HCT116 (cell line): ENCODE measurements around the gene FABP1. TPM values are rescaled to one million over a fixed set of nuclear protein-coding genes. Genes with fewer than 3 reads are reported as not detected.

Experiments used
- ATAC-seq: fragments of 200-7000 bp; cut with Tn5 transposase; 2 replicates; pipeline ENCODE4 v1.9.1; 2020; ENCODE audit warnings: mild to moderate bottlenecking, moderate library complexity
- BruUV-seq: library from RNA; stranded (reverse); fragments of 400-500 nt; replicated peaks from 2 replicates; lab custom pipeline; 2021; lab: Mats Ljungman, UMichigan
- CTCF ChIA-PET: fragments of 300-600 bp; sonication (Branson Sonifier 250); formaldehyde crosslinking; loops from one replicate; lab custom pipeline; 2021; ENCODE audit warnings: antibody characterized with exemption; lab: Charles Lee
- POLR2A ChIA-PET: fragments of 300-600, 350-600 bp; sonication (Branson Sonifier 250); formaldehyde crosslinking; loops from one replicate; lab custom pipeline; 2021; ENCODE audit warnings: antibody characterized with exemption; lab: Charles Lee
- RAD21 ChIA-PET, 2 experiments: fragments of 300-600 bp; sonication (Branson Sonifier 250); formaldehyde crosslinking; loops; one replicate each; lab custom pipeline; 2023; ENCODE audit warnings: low total read pairs in 2 of 2; ENCODE audit not compliant: uncharacterized antibody in 2 of 2, unreplicated experiment in 2 of 2, low non-redundant PET in 1 of 2; lab: Charles Lee
- DNase-seq: peaks from one replicate; pipeline ENCODE4 v3.0.0-alpha.2; 2010; ENCODE audit warnings: low read depth, low spot score
- H2AFZ ChIP-seq: fragments of 200-600 bp; shearing (Covaris generic), sonication (generic); 2 replicates; pipeline ENCODE4 v1.6.1; 2017; ENCODE audit warnings: low read depth, mixed run types, mixed read lengths, antibody characterized with exemption, low read length; ENCODE audit not compliant: poor library complexity, severe bottlenecking
- H3K27ac ChIP-seq: 2 replicates; pipeline ENCODE4 v1.5.1; 2012; ENCODE audit warnings: low read depth, low read length
- H3K27me3 ChIP-seq: fragments of 200-600 bp; sonication (generic); 2 replicates; pipeline ENCODE4 v1.6.1; 2016; ENCODE audit warnings: mixed run types, low read length, mixed read lengths; ENCODE audit not compliant: insufficient read depth
- H3K36me3 ChIP-seq, 2 experiments: fragments of 200-500 bp in 1 of 2; fragments of 200-600 bp in 1 of 2; sonication (Bioruptor generic) in 1 of 2; sonication (generic) in 1 of 2; 2 replicates each; pipeline versions ENCODE4 v1.5.1 to v1.6.1; 2014 to 2016; ENCODE audit warnings: low read length in 2 of 2, inconsistent platforms in 1 of 2, mixed read lengths in 1 of 2, mixed run types in 1 of 2; ENCODE audit not compliant: insufficient read depth in 2 of 2, control insufficient read depth in 1 of 2
- H3K4me1 ChIP-seq, 2 experiments: fragments of 200-600 bp in 1 of 2; sonication (generic) in 1 of 2; 2 replicates each; pipeline versions ENCODE4 v1.5.1 to v1.6.1; 2012 to 2017; ENCODE audit warnings: low read length in 2 of 2, inconsistent platforms in 1 of 2, mild to moderate bottlenecking in 1 of 2, mixed read lengths in 1 of 2, mixed run types in 1 of 2, moderate library complexity in 1 of 2; ENCODE audit not compliant: insufficient read depth in 2 of 2, control insufficient read depth in 1 of 2
- H3K4me2 ChIP-seq: fragments of 200-600 bp; sonication (generic); 2 replicates; pipeline ENCODE4 v1.6.1; 2017; ENCODE audit warnings: mixed run types, low read length, mixed read lengths
- H3K4me3 ChIP-seq, 2 experiments: fragments of 200-600 bp in 1 of 2; sonication (generic) in 1 of 2; replicated peaks in 1 of 2; 2 replicates each; pipeline ENCODE4 v1.5.1; 2011 to 2016; ENCODE audit warnings: low read length in 2 of 2, control low read depth in 1 of 2, low read depth in 1 of 2, mild to moderate bottlenecking in 1 of 2, mixed read lengths in 1 of 2, mixed run types in 1 of 2
- H3K79me2 ChIP-seq: fragments of 200-600 bp; sonication (generic); 2 replicates; pipeline ENCODE4 v1.6.1; 2017; ENCODE audit warnings: mild to moderate bottlenecking, mixed run types, low read length, moderate library complexity, mixed read lengths; ENCODE audit not compliant: insufficient read depth
- H3K9ac ChIP-seq: fragments of 200-600 bp; sonication (generic); 2 replicates; pipeline ENCODE4 v1.6.1; 2016; ENCODE audit warnings: low read length, mixed read lengths
- H3K9me2 ChIP-seq: fragments of 200-600 bp; sonication (generic), shearing (Covaris generic); 2 replicates; pipeline ENCODE4 v1.6.1; 2017; ENCODE audit warnings: mixed run types, mild to moderate bottlenecking, moderate library complexity; ENCODE audit not compliant: insufficient read depth
- H3K9me3 ChIP-seq, 2 experiments: fragments of 200-500 bp in 1 of 2; fragments of 200-600 bp in 1 of 2; sonication (Bioruptor generic) in 1 of 2; sonication (generic) in 1 of 2; 2 replicates each; pipeline ENCODE4 v1.6.1; 2014 to 2017; ENCODE audit warnings: low read length in 2 of 2, mixed read lengths in 2 of 2, inconsistent platforms in 1 of 2, low read depth in 1 of 2, mild to moderate bottlenecking in 1 of 2, mixed run types in 1 of 2, moderate library complexity in 1 of 2; ENCODE audit not compliant: control insufficient read depth in 1 of 2, insufficient read depth in 1 of 2
- H4K20me1 ChIP-seq: fragments of 200-600 bp; sonication (generic), shearing (Covaris generic); 2 replicates; pipeline ENCODE4 v1.6.1; 2017; ENCODE audit warnings: mixed run types, mild to moderate bottlenecking, moderate library complexity; ENCODE audit not compliant: insufficient read depth
- CEBPB ChIP-seq: IDR thresholded peaks from 2 replicates; pipeline ENCODE4 v1.6.1; 2012; ENCODE audit warnings: low read depth
- EZH2 ChIP-seq: fragments of 200-600 bp; sonication (generic); IDR thresholded peaks from 2 replicates; pipeline ENCODE4 v1.6.1; 2017; ENCODE audit warnings: antibody characterized with exemption, mixed run types
- FOSL1 ChIP-seq: IDR thresholded peaks from 2 replicates; pipeline ENCODE4 v1.6.1; 2012; ENCODE audit warnings: low read depth
- POLR2A ChIP-seq: IDR thresholded peaks from 2 replicates; pipeline ENCODE4 v1.7.0; 2011; ENCODE audit warnings: borderline replicate concordance; ENCODE audit not compliant: insufficient read depth, insufficient read length; ENCODE audit errors: extremely low read depth
- POLR2AphosphoS5 ChIP-seq: IDR thresholded peaks from 2 replicates; pipeline ENCODE4 v1.6.1; 2011; ENCODE audit warnings: mild to moderate bottlenecking, low read depth, low read length, moderate library complexity
- RAD21 ChIP-seq: IDR thresholded peaks from 2 replicates; pipeline ENCODE4 v1.6.1; 2012; ENCODE audit warnings: low read depth, mild to moderate bottlenecking
- SIN3A ChIP-seq: IDR thresholded peaks from 2 replicates; pipeline ENCODE4 v1.6.1; 2012; ENCODE audit warnings: low read depth
- YY1 ChIP-seq: IDR thresholded peaks from 2 replicates; pipeline ENCODE4 v1.6.1; 2011; ENCODE audit warnings: low read length, low read depth, moderate library complexity, mild to moderate bottlenecking; ENCODE audit not compliant: insufficient replicate concordance; ENCODE audit errors: extremely low read depth
- ZFX ChIP-seq: fragments of 450-650 bp; IDR thresholded peaks from 2 replicates; pipeline ENCODE4 v1.6.1; 2017
- intact Hi-C: fragments of 100-400 bp; cut with micrococcal nuclease; formaldehyde crosslinking; loops from 2 replicates; pipeline ENCODE4 v1.10.0; 2022
- total RNA-seq: library from RNA; stranded (reverse); gene quantifications from one replicate; pipeline ENCODE4 v1.2.1, GENCODE V29; 2021; ENCODE audit not compliant: unreplicated experiment
- TF ChIP-seq, protein P1 (sequence below): IDR thresholded peaks from 2 replicates; pipeline ENCODE4 v1.6.1; 2012
- TF ChIP-seq, protein P2 (sequence below): IDR thresholded peaks from 2 replicates; pipeline ENCODE4 v1.6.1; 2012
- TF ChIP-seq, protein P3 (sequence below): IDR thresholded peaks from 2 replicates; pipeline ENCODE4 v1.6.1; 2012; ENCODE audit warnings: low read depth
- TF ChIP-seq, protein P4 (sequence below), 3 experiments: fragments of 200-600 bp in 1 of 3; sonication (generic) in 1 of 3; IDR thresholded peaks in 2 of 3; conservative IDR thresholded peaks in 1 of 3; 2 replicates each; pipeline ENCODE4 v1.5.1; 2012 to 2017; ENCODE audit warnings: low read depth in 2 of 3, low read length in 2 of 3, antibody characterized with exemption in 1 of 3, borderline replicate concordance in 1 of 3, control low read depth in 1 of 3, mild to moderate bottlenecking in 1 of 3, mixed read lengths in 1 of 3, mixed run types in 1 of 3, moderate library complexity in 1 of 3; ENCODE audit not compliant: insufficient read depth in 1 of 3

FABP1 gene
- total RNA-seq, 1 experiment from 2014 or later, result 0.61 TPM

DNA sequence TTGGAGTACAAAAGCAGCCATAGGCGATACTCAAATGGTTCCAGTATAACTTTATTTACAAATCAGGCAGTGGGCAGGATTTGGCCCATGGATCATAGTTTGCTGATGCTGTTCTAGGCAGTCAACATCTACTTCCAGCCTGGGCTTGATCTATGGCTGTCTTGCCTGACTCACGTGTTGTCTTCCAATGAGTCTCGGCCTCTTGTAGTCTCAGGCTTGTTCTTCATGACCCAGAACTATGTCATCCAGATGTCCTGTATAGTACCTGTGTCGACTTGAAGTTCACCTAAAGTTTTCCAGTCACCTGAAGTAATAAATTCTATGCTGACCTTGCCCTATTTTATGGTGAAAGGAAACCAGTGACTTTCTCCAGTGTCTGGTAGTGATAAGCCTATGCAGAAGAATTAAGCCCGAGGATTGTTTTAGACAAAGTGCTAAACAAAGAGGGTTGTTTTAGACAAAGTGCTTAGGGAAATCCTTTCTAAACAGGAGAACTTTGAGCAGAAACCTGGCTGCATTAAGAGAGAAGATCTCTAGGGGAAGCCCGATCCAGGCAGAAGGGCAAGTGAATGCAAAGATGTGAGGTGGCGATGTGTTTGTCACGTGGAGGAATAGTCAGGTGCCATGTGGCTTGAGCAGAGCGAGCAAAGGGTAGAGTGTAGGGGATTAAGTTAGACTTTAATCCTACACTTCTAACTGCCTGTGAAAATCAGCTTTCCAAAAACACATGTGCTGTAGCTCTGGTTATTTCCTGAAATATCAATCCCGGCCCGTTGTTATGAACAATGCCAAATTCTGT lies 33.8 kb upstream of the FABP1 start:
- no peak overlapping the region for H3K4me2 ChIP-seq

DNA sequence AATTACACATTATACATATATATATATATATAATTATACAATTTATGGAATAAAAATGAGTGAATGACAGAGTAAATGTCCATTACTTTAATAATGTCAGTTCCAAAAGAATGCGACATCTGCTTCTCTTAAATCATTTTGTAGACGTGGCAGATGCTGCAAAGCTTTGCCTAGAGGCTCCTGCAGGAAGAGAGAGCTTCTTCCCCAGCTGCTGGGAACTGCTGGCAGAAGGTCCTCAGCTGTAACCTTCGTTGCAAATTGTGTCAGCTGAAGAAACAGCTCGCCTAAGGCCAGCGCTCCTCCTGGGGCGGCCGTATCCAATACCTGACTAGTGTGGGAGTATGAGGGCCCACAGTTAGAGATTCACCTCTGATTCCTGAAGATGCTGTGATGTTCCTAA lies 32.7 kb upstream of the FABP1 start:
- BruUV-seq, result no TSS peak
- no peak overlapping the region for H3K4me3 ChIP-seq
- no peak overlapping the region for H3K27ac ChIP-seq
- H3K9me2 ChIP-seq, result no peaks in the 10 kb centered on the region
- TF ChIP-seq, protein P1, sequence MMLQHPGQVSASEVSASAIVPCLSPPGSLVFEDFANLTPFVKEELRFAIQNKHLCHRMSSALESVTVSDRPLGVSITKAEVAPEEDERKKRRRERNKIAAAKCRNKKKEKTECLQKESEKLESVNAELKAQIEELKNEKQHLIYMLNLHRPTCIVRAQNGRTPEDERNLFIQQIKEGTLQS, result no peak
- TF ChIP-seq FOSL1, result no peak
- TF ChIP-seq, protein P2, sequence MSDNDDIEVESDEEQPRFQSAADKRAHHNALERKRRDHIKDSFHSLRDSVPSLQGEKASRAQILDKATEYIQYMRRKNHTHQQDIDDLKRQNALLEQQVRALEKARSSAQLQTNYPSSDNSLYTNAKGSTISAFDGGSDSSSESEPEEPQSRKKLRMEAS, result no peak
- no peak for TF ChIP-seq CEBPB
- no peak for TF ChIP-seq POLR2AphosphoS5
- TF ChIP-seq RAD21, result no peak
- TF ChIP-seq YY1, result no peak
- TF ChIP-seq, protein P3, sequence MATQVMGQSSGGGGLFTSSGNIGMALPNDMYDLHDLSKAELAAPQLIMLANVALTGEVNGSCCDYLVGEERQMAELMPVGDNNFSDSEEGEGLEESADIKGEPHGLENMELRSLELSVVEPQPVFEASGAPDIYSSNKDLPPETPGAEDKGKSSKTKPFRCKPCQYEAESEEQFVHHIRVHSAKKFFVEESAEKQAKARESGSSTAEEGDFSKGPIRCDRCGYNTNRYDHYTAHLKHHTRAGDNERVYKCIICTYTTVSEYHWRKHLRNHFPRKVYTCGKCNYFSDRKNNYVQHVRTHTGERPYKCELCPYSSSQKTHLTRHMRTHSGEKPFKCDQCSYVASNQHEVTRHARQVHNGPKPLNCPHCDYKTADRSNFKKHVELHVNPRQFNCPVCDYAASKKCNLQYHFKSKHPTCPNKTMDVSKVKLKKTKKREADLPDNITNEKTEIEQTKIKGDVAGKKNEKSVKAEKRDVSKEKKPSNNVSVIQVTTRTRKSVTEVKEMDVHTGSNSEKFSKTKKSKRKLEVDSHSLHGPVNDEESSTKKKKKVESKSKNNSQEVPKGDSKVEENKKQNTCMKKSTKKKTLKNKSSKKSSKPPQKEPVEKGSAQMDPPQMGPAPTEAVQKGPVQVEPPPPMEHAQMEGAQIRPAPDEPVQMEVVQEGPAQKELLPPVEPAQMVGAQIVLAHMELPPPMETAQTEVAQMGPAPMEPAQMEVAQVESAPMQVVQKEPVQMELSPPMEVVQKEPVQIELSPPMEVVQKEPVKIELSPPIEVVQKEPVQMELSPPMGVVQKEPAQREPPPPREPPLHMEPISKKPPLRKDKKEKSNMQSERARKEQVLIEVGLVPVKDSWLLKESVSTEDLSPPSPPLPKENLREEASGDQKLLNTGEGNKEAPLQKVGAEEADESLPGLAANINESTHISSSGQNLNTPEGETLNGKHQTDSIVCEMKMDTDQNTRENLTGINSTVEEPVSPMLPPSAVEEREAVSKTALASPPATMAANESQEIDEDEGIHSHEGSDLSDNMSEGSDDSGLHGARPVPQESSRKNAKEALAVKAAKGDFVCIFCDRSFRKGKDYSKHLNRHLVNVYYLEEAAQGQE, result no peak
- TF ChIP-seq, protein P4, sequence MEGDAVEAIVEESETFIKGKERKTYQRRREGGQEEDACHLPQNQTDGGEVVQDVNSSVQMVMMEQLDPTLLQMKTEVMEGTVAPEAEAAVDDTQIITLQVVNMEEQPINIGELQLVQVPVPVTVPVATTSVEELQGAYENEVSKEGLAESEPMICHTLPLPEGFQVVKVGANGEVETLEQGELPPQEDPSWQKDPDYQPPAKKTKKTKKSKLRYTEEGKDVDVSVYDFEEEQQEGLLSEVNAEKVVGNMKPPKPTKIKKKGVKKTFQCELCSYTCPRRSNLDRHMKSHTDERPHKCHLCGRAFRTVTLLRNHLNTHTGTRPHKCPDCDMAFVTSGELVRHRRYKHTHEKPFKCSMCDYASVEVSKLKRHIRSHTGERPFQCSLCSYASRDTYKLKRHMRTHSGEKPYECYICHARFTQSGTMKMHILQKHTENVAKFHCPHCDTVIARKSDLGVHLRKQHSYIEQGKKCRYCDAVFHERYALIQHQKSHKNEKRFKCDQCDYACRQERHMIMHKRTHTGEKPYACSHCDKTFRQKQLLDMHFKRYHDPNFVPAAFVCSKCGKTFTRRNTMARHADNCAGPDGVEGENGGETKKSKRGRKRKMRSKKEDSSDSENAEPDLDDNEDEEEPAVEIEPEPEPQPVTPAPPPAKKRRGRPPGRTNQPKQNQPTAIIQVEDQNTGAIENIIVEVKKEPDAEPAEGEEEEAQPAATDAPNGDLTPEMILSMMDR (IDR thresholded peaks at IDR 0.05 in 2 of 3, conservative IDR thresholded peaks at IDR 0.05 in 1 of 3; ENCODE audit: borderline replicate concordance in 1 of 3, insufficient read depth in 1 of 3, low read depth in 2 of 3, low read length in 2 of 3), result no peak
- no peak for TF ChIP-seq POLR2A
- TF ChIP-seq EZH2, result no peak
- no peak for TF ChIP-seq ZFX
- no peaks in the 10 kb centered on the region for H3K27me3 ChIP-seq
- no peaks in the 10 kb centered on the region for H4K20me1 ChIP-seq
- CTCF ChIA-PET, result interaction anchor here (1.0 to 5.4 kb wide), 6 partner anchors 8 to 145 kb away, joined by 3 to 113 read pairs (median 4); partner anchors contain the start of gene RNU2-63P
- POLR2A ChIA-PET, result interaction anchor here (1.3 kb wide), 1 partner anchor 145 kb away, joined by 9 read pairs; the partner anchor contains the start of gene RNU2-63P
- ATAC-seq, result no peak
- H3K9ac ChIP-seq, result no peak overlapping the region
- DNase-seq, result no peak
- H2AFZ ChIP-seq, result no peak overlapping the region
- H3K79me2 ChIP-seq, result no peaks in the 10 kb centered on the region
- H3K9me3 ChIP-seq, result no peaks in the 10 kb centered on the region
- H3K4me2 ChIP-seq, result no peak overlapping the region
- intact Hi-C loops, result loop anchor here (1.0 kb wide), 1 partner anchor 100 kb away; no protein-coding TSS in a partner anchor
- no peaks in the 10 kb centered on the region for H3K36me3 ChIP-seq
- RAD21 ChIA-PET, result interaction anchor here (0.5 to 2.5 kb wide), 4 partner anchors 92 to 100 kb away, joined by 3 to 15 read pairs (median 8); no protein-coding TSS in a partner anchor
- H3K4me1 ChIP-seq, result no peaks in the 10 kb centered on the region; a peak in 1 of 4 replicates

More for the DNA sequence above, 33.8 kb upstream of the FABP1 start:
- Histone ChIP-seq H3K27me3 (no peaks in the 10 kb centered on the region), H3K9me2 (no peaks in the 10 kb centered on the region), H3K4me3 (no peak overlapping the region), H3K36me3 (no peaks in the 10 kb centered on the region), H3K4me1 (no peaks in the 10 kb centered on the region; a peak in 1 of 4 replicates), H3K9me3 (no peaks in the 10 kb centered on the region), H3K27ac (no peak overlapping the region), H3K9ac (no peak overlapping the region), H2AFZ (no peak overlapping the region), H4K20me1 (no peaks in the 10 kb centered on the region), H3K79me2 (no peaks in the 10 kb centered on the region)
- ChIA-PET RAD21 (interaction anchor here in 1 of 2 experiments (0.7 kb wide), 1 partner anchor 30 kb away, joined by 3 read pairs; no protein-coding TSS in a partner anchor), POLR2A (no interaction called here), CTCF (interaction anchor here (5.4 kb wide), 1 partner anchor 101 kb away, joined by 113 read pairs; no protein-coding TSS in a partner anchor)
- no peak for DNase-seq
- no TSS peak for BruUV-seq
- TF ChIP-seq SIN3A, result no peak
- no peak for ATAC-seq
- intact Hi-C loops, result no loop called here
